Measurements from ENCODE around the gene ARHGDIG. TPM values are rescaled to one million over a fixed set of nuclear protein-coding genes. Genes with fewer than 3 reads are reported as not detected.

The ARHGDIG gene
- total and polyA plus RNA-seq, 2 of the 4 experiments (the other 2 are of a cell fraction): 0.24 to 0.36 TPM

DNA sequence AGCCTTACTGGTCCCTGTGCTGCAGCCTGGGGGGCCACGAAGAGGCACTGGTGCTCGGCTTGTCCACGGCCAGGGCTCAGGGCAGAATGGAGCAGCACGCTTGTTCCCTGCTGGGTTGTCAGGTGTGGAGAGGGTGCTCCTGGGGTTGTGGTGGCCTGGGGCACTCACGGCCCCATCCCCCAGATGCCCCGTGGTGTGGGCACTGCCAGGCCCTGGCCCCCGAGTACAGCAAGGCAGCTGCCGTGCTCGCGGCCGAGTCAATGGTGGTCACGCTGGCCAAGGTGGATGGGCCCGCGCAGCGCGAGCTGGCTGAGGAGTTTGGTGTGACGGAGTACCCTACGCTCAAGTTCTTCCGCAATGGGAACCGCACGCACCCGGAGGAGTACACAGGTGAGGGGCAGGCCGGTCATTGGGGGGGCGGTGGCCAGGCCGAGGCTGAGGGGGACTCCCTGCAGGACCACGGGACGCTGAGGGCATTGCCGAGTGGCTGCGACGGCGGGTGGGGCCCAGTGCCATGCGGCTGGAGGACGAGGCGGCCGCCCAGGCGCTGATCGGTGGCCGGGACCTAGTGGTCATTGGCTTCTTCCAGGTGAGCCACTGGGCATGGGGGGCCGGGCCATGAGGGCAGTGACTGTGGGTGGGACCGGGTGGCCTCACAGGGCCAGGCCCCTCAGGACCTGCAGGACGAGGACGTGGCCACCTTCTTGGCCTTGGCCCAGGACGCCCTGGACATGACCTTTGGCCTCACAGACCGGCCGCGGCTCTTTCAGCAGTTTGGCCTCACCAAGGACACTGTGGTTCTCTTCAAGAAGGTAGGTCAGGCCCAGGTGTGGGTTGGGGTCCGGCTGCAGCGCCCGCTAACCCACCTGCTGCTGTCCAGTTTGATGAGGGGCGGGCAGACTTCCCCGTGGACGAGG lies 4.1 kb downstream of the ARHGDIG start:
- Histone ChIP-seq H3K23ac (ENCODE audit: low read depth, low read length) (no peak overlapping the region), H3K14ac (replicated peaks; ENCODE audit: low read depth, low read length) (no peak overlapping the region), H3K9me1 (ENCODE audit: insufficient read depth, low read length) (no peaks in the 10 kb centered on the region), H3K4me2 (ENCODE audit: low read depth, low read length) (no peak overlapping the region), H3K56ac (ENCODE audit: extremely low read depth, insufficient read depth, low read length) (no peak overlapping the region), H2AFZ (replicated peaks; ENCODE audit: low read length, poor library complexity) (no peak overlapping the region), H3K4me1 (ENCODE audit: control insufficient read depth, insufficient read depth, low read length) (no peaks in the 10 kb centered on the region), H2BK20ac (ENCODE audit: low read depth, low read length) (no peak overlapping the region), H2BK120ac (ENCODE audit: low read depth, low read length) (no peak overlapping the region), H3K27me3 (ENCODE audit: control insufficient read depth, insufficient read depth, low read length) (peaks cover 23% of the 10 kb centered on the region), H3K27ac (ENCODE audit: insufficient read depth, low read length) (no peak overlapping the region), H2BK15ac (ENCODE audit: low read depth, low read length) (no peak overlapping the region), H2AK9ac (replicated peaks; ENCODE audit: low read depth, low read length, poor library complexity) (no peak overlapping the region), H2AK5ac (ENCODE audit: low read depth, low read length) (no peak overlapping the region), H4K20me1 (ENCODE audit: insufficient read depth, low read length) (no peaks in the 10 kb centered on the region; the same call in 1 of the 2 replicates), H4K5ac (ENCODE audit: low read depth, low read length) (no peak overlapping the region), H3K4ac (ENCODE audit: low read depth, low read length) (no peak overlapping the region), H3K36me3 (ENCODE audit: control insufficient read depth, insufficient read depth, low read length) (peaks cover 20% of the 10 kb centered on the region; the same call in 1 of the 2 replicates), H4K91ac (ENCODE audit: insufficient read depth, low read depth, low read length) (no peak overlapping the region), H2BK5ac (ENCODE audit: low read depth, low read length, poor library complexity, severe bottlenecking) (no peak overlapping the region), H3K9ac (ENCODE audit: low read depth, low read length) (no peak overlapping the region), H4K8ac (ENCODE audit: low read depth in 2 of 2, low read length in 2 of 2) (no peak overlapping the region), H3K4me3 (ENCODE audit: insufficient read depth, low read depth, low read length) (no peak overlapping the region), H3K18ac (ENCODE audit: low read depth, low read length) (no peak overlapping the region), H3K9me3 (ENCODE audit: control insufficient read depth, insufficient read depth, low read length) (no peaks in the 10 kb centered on the region), H3K79me1 (ENCODE audit: low read depth in 1 of 2, low read length in 2 of 2) (no peaks in the 10 kb centered on the region)
- ATAC-seq (ENCODE audit: low read depth) (no peak), DNase-seq (no peak)
- CTCF ChIA-PET: no interaction called here
- POLR2A ChIA-PET (ENCODE audit: unreplicated experiment): no interaction called here
- 94% methylated on average over 39 of the region's 52 CpGs; no CpG with 5 or more reads in 1 of the 2 experiments for WGBS, 2 experiments (ENCODE audit: extremely low coverage in 2 of 2, insufficient read length in 1 of 2)
- no peak for TF ChIP-seq BHLHE40 (IDR thresholded peaks at IDR 0.05; ENCODE audit: low read depth, low read length)
- no peak for TF ChIP-seq MAZ (IDR thresholded peaks at IDR 0.05; ENCODE audit: borderline replicate concordance, low read depth, low read length)
- no TSS peak for BruUV-seq (replicated peaks)
- intact Hi-C loops (cut with micrococcal nuclease) (no loop called here), dilution Hi-C loops (cut with HindIII; ENCODE audit: low sequenced_read_pairs, unreplicated experiment) (no loop called here), in situ Hi-C loops (cut with MboI; ENCODE audit: low sequenced_read_pairs) (no loop called here)
